HepG2 (cell line): ENCODE data around the gene TMEM129. TPM values are rescaled to one million over a fixed set of nuclear protein-coding genes. Genes with fewer than 3 reads are reported as not detected.
A peak's percentile ranks its signal among the peaks of the same experiment; 100 is the strongest.

Source experiments
- ATF2 ChIP-seq: sonication (generic); formaldehyde crosslinking; IDR thresholded peaks from 2 replicates; pipeline ENCODE4 v1.4.0; 2020; ENCODE audit warnings: missing genetic modification reagents
- CHCHD3 ChIP-seq: sonication (generic); formaldehyde crosslinking; IDR thresholded peaks from 2 replicates; pipeline ENCODE4 v1.8.0; 2022; ENCODE audit warnings: mild to moderate bottlenecking, missing genetic modification reagents, moderate library complexity
- FOXK2 ChIP-seq: fragments of 450-650 bp; IDR thresholded peaks from 2 replicates; pipeline ENCODE4 v1.6.1; 2016
- MAFG ChIP-seq: sonication (generic); formaldehyde crosslinking; IDR thresholded peaks from 2 replicates; pipeline ENCODE4 v1.5.1; 2020; ENCODE audit warnings: mild to moderate bottlenecking, missing genetic modification reagents
- MTF2 ChIP-seq: sonication (generic); formaldehyde crosslinking; IDR thresholded peaks from 2 replicates; pipeline ENCODE4 v1.5.0; 2020; ENCODE audit warnings: missing genetic modification reagents, borderline replicate concordance
- TBP ChIP-seq: sonication (generic); formaldehyde crosslinking; IDR thresholded peaks from 2 replicates; pipeline ENCODE4 v1.5.0; 2020; ENCODE audit warnings: missing genetic modification reagents
- TIGD3 ChIP-seq: sonication (generic); formaldehyde crosslinking; IDR thresholded peaks from 2 replicates; pipeline ENCODE4 v1.5.1; 2020; ENCODE audit warnings: mild to moderate bottlenecking, missing genetic modification reagents, borderline replicate concordance
- U2AF2 ChIP-seq: fragments of 200-400 bp; formaldehyde crosslinking; IDR thresholded peaks from 2 replicates; pipeline ENCODE4 v1.6.1; 2017; ENCODE audit warnings: low read depth, mild to moderate bottlenecking, low read length
- ZBTB37 ChIP-seq: sonication (generic); formaldehyde crosslinking; IDR thresholded peaks from 2 replicates; pipeline ENCODE4 v1.4.0; 2020; ENCODE audit warnings: mild to moderate bottlenecking, missing genetic modification reagents
- ZFP62 ChIP-seq: sonication (generic); formaldehyde crosslinking; IDR thresholded peaks from 2 replicates; pipeline ENCODE4 v1.4.0; 2020; ENCODE audit warnings: missing genetic modification reagents
- ZNF17 ChIP-seq: sonication (generic); formaldehyde crosslinking; IDR thresholded peaks from 2 replicates; pipeline ENCODE4 v1.5.0; 2020; ENCODE audit warnings: mild to moderate bottlenecking, missing genetic modification reagents
- ZNF670 ChIP-seq: sonication (generic); formaldehyde crosslinking; IDR thresholded peaks from 2 replicates; pipeline ENCODE4 v1.8.0; 2022; ENCODE audit warnings: mild to moderate bottlenecking, missing genetic modification reagents, borderline replicate concordance
- ZNF674 ChIP-seq: sonication (generic); formaldehyde crosslinking; IDR thresholded peaks from 2 replicates; pipeline ENCODE4 v1.5.0; 2020; ENCODE audit warnings: low read depth, mild to moderate bottlenecking, missing genetic modification reagents
- ZNF777 ChIP-seq: sonication (generic); formaldehyde crosslinking; IDR thresholded peaks from 2 replicates; pipeline ENCODE4 v1.4.0; 2020; ENCODE audit warnings: missing genetic modification reagents
- polyA plus RNA-seq, 8 experiments: library from polyadenylated mRNA; depleted of rRNA in 3 of 8; stranded (reverse) in 7 of 8; unstranded in 1 of 8; fragments of >200 nt; fragmentation: Illumina TruSeq in 4 of 8; extraction: Trizol in 4 of 8; gene quantifications; 2 replicates each; pipeline versions ENCODE4 v1.2.1 to v1.2.3, GENCODE V29; 2011 to 2016; ENCODE audit warnings: low read depth in 4 of 8, missing spikeins in 1 of 8, mixed read lengths in 1 of 8; ENCODE audit not compliant: insufficient read depth in 1 of 8
- total RNA-seq, 5 experiments: library from RNA; depleted of rRNA; stranded (reverse); fragments of >200 nt; fragmentation: Illumina TruSeq; extraction: Trizol; gene quantifications; 2 replicates each; pipeline ENCODE4 v1.2.3, GENCODE V29; 2016; ENCODE audit warnings: low read depth in 1 of 5
- TF ChIP-seq, protein P1 (sequence below): sonication (generic); formaldehyde crosslinking; IDR thresholded peaks from 2 replicates; pipeline ENCODE4 v1.5.0; 2020; ENCODE audit warnings: mild to moderate bottlenecking, missing genetic modification reagents, borderline replicate concordance
- TF ChIP-seq, protein P2 (sequence below): sonication (generic); formaldehyde crosslinking; IDR thresholded peaks from 2 replicates; pipeline ENCODE4 v1.8.1; 2023; ENCODE audit warnings: missing genetic modification reagents, inconsistent platforms, borderline replicate concordance

Gene TMEM129
- total and polyA plus RNA-seq, 2 of the 13 experiments (the other 11 are each of a cell fraction or from before 2014, with no cell fraction given), result 19.0 to 25.8 TPM

DNA sequence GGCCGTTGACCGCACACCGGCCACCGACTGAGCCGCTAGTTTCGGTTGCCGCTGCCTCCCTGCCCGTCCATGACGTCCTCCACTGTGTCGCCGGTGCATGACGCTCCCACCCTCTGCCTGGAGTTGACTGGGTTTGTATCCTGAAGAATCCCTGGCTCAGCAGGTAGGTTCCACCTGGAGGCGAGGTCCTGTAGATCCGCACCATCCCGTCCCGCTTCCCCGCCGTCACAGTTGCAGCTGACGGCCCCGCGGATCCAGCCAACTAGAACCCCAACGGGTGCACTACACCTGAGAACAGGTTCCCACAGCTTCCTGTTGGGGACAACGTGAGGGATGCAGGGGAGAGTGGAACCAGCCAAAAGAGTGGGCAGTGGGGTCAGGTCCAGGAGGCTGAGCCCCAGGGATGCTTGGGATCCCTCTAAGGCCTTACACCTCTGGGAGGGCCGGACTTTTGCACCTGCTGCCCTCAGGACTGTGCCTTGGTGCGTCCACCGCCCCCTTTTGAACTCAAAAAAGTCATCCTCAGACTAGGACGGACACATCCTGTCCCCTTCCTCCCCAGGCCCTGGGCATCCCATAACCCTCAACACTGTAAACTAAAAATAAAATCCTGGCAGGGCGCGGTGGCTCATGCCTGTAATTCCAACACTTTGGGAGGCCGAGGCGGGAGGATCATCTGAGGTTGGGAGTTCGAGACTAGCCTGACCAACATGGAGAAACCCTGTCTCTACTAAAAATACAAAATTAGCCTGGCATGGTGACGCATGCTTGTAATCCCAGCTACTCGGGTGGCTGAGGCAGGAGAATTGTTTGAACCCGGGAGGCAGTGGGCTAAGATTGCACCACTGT lies 7.9 kb downstream of the TMEM129 start (continued):
- TF ChIP-seq, protein P1, sequence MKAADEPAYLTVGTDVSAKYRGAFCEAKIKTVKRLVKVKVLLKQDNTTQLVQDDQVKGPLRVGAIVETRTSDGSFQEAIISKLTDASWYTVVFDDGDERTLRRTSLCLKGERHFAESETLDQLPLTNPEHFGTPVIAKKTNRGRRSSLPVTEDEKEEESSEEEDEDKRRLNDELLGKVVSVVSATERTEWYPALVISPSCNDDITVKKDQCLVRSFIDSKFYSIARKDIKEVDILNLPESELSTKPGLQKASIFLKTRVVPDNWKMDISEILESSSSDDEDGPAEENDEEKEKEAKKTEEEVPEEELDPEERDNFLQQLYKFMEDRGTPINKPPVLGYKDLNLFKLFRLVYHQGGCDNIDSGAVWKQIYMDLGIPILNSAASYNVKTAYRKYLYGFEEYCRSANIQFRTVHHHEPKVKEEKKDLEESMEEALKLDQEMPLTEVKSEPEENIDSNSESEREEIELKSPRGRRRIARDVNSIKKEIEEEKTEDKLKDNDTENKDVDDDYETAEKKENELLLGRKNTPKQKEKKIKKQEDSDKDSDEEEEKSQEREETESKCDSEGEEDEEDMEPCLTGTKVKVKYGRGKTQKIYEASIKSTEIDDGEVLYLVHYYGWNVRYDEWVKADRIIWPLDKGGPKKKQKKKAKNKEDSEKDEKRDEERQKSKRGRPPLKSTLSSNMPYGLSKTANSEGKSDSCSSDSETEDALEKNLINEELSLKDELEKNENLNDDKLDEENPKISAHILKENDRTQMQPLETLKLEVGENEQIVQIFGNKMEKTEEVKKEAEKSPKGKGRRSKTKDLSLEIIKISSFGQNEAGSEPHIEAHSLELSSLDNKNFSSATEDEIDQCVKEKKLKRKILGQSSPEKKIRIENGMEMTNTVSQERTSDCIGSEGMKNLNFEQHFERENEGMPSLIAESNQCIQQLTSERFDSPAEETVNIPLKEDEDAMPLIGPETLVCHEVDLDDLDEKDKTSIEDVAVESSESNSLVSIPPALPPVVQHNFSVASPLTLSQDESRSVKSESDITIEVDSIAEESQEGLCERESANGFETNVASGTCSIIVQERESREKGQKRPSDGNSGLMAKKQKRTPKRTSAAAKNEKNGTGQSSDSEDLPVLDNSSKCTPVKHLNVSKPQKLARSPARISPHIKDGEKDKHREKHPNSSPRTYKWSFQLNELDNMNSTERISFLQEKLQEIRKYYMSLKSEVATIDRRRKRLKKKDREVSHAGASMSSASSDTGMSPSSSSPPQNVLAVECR (CRISPR knock-in tag), result peak; percentile 12; the same call in 1 of the 2 replicates
- peak; percentile 0; the same call in 1 of the 2 replicates for TF ChIP-seq ZNF777
- TF ChIP-seq U2AF2, result no peak
- no peak for TF ChIP-seq ATF2 (CRISPR knock-in tag)
- no peak for TF ChIP-seq ZNF17 (CRISPR knock-in tag)
- TF ChIP-seq MTF2 (CRISPR knock-in tag), result no peak
- TF ChIP-seq ZBTB37 (CRISPR knock-in tag), result no peak
- no peak for TF ChIP-seq MAFG
- TF ChIP-seq FOXK2, result no peak
- TF ChIP-seq TIGD3 (CRISPR knock-in tag), result no peak
- TF ChIP-seq ZFP62 (CRISPR knock-in tag), result no peak
- TF ChIP-seq ZNF674 (CRISPR knock-in tag), result 0 out of 2 replicates have a peak, but pooled peaks have one; percentile 14
- TF ChIP-seq CHCHD3 (CRISPR knock-in tag), result no peak
- TF ChIP-seq, protein P2, sequence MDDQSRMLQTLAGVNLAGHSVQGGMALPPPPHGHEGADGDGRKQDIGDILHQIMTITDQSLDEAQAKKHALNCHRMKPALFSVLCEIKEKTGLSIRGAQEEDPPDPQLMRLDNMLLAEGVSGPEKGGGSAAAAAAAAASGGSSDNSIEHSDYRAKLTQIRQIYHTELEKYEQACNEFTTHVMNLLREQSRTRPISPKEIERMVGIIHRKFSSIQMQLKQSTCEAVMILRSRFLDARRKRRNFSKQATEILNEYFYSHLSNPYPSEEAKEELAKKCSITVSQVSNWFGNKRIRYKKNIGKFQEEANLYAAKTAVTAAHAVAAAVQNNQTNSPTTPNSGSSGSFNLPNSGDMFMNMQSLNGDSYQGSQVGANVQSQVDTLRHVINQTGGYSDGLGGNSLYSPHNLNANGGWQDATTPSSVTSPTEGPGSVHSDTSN (CRISPR knock-in tag), result no peak
- TF ChIP-seq TBP (CRISPR knock-in tag), result no peak
- 0 out of 2 replicates have a peak, but pooled peaks have one; percentile 7 for TF ChIP-seq ZNF670 (CRISPR knock-in tag)
